Right cardiac atrium (tissue), 5 donors: ENCODE measurements around the gene LMAN1. TPM values are rescaled to one million over a fixed set of nuclear protein-coding genes. Genes with fewer than 3 reads are reported as not detected.

Experiments
- ATAC-seq, 2 donors: fragments of 200-7000 bp; cut with Tn5 transposase; one replicate each; pipeline versions ENCODE4 v1.8.0 to v1.9.1; 2020; ENCODE audit warnings: moderate library complexity in 2 of 2, mild to moderate bottlenecking in 1 of 2
- DNase-seq, 3 donors: peaks; one replicate each; pipeline ENCODE4 v3.0.0-alpha.2; 2020
- H3K27ac ChIP-seq: one replicate; pipeline ENCODE4 v1.5.1; 2013; ENCODE audit warnings: mild to moderate bottlenecking, low read length, control low read depth, moderate library complexity
- H3K27me3 ChIP-seq: one replicate; pipeline ENCODE4 v1.6.1; 2013; ENCODE audit not compliant: control insufficient read depth, insufficient read depth
- H3K4me1 ChIP-seq: one replicate; pipeline ENCODE4 v1.6.1; 2013; ENCODE audit warnings: low read length; ENCODE audit not compliant: control insufficient read depth, insufficient read depth
- H3K4me3 ChIP-seq: one replicate; pipeline ENCODE4 v1.5.1; 2013; ENCODE audit warnings: low read length, control low read depth
- H3K9me3 ChIP-seq: one replicate; pipeline ENCODE4 v1.6.1; 2013; ENCODE audit warnings: low read length; ENCODE audit not compliant: control insufficient read depth
- WGBS: extraction: QIAGEN DNeasy Blood & Tissue Kit; methylation state at CpG from one replicate; pipeline ENCODE4 v1.1.7; 2013; 5-methylcytosine and 5-hydroxymethylcytosine counted together
- intact Hi-C, 4 donors: fragments of 100-400 bp; cut with DNase I; formaldehyde crosslinking; loops; one replicate each; pipeline versions ENCODE4 v1.11.0 to v1.14.0; 2022 to 2023
- polyA plus RNA-seq: library from polyadenylated mRNA; stranded (reverse); fragments of 200-250 nt; gene quantifications from one replicate; pipeline ENCODE4 v1.2.3, GENCODE V29; 2013
- total RNA-seq, 4 donors: library from RNA; stranded (reverse); fragmentation: NEBNext Ultra II Directional; extraction: Animal tissue kit (Norgen Biotek cat#: 25700); gene quantifications; one replicate each; pipeline ENCODE4 v1.2.1, GENCODE V29; 2021
- donor health status: healthy with polysubstance abuse.
- donor health status: DM: no; HTN: yes; CAD: no.
- donor health status: DM: no; HTN: no; CAD: no.
- donor health status: DM: no; HTN: yes; CAD: no; lungs with severe emphysema.
- donor health status: DM: yes; HTN: yes; CAD: no.

Gene LMAN1
- total and polyA plus RNA-seq, 5 donors, result 24.4 to 71.1 (median 60.7) TPM

GRCh38 chr18:59303006-59303405 is 56.1 kb downstream of the LMAN1 start:
- ATAC-seq (no peak), DNase-seq (no peak)
- no peak overlapping the region for H3K4me3 ChIP-seq
- no peaks in the 10 kb centered on the region for H3K4me1 ChIP-seq
- 85% methylated on average over 2 of the region's 2 CpGs for WGBS
- H3K27me3 ChIP-seq, result no peaks in the 10 kb centered on the region
- no peaks in the 10 kb centered on the region for H3K9me3 ChIP-seq
- H3K27ac ChIP-seq, result no peak overlapping the region
- intact Hi-C loops, result no loop called here

- Histone ChIP-seq H3K4me1 (no peaks in the 10 kb centered on the region), H3K27me3 (no peaks in the 10 kb centered on the region), H3K4me3 (no peak overlapping the region), H3K27ac (no peak overlapping the region), H3K9me3 (no peaks in the 10 kb centered on the region)
- WGBS, result 58% methylated on average over 4 of the region's 4 CpGs
- DNase-seq (no peak), ATAC-seq (no peak)
- intact Hi-C loops, result no loop called here
Observed at GRCh38 chr18:59301929-59302328, 57.1 kb downstream of the LMAN1 start.

GRCh38 chr18:59300676-59301285 is 58.3 kb downstream of the LMAN1 start:
- ATAC-seq (no peak), DNase-seq (no peak)
- Histone ChIP-seq H3K9me3 (no peaks in the 10 kb centered on the region), H3K4me1 (no peaks in the 10 kb centered on the region), H3K27ac (no peak overlapping the region), H3K4me3 (no peak overlapping the region), H3K27me3 (no peaks in the 10 kb centered on the region)
- WGBS, result 64% methylated on average over 3 of the region's 3 CpGs
- intact Hi-C loops, result no loop called here

- 70% methylated on average over 8 of the region's 8 CpGs for WGBS
- no peak overlapping the region for H3K4me3 ChIP-seq
- DNase-seq, result no peak
- H3K27ac ChIP-seq, result no peak overlapping the region
- intact Hi-C loops, result no loop called here
- ATAC-seq, result no peak
- H3K4me1 ChIP-seq, result no peaks in the 10 kb centered on the region
- no peaks in the 10 kb centered on the region for H3K9me3 ChIP-seq
- H3K27me3 ChIP-seq, result no peaks in the 10 kb centered on the region
Observed at GRCh38 chr18:59298871-59299270, 60.2 kb downstream of the LMAN1 start.

GRCh38 chr18:59293317-59293716 is 65.7 kb downstream of the LMAN1 start:
- intact Hi-C loops, result no loop called here
- no peak overlapping the region for H3K4me3 ChIP-seq
- no peak for DNase-seq

GRCh38 chr18:59286341-59286740 is 72.7 kb downstream of the LMAN1 start:
- 73% methylated on average over 6 of the region's 6 CpGs for WGBS
- Histone ChIP-seq H3K4me3 (no peak overlapping the region), H3K27me3 (peaks cover 12% of the 10 kb centered on the region), H3K27ac (no peak overlapping the region), H3K4me1 (no peaks in the 10 kb centered on the region), H3K9me3 (no peaks in the 10 kb centered on the region)
- DNase-seq (no peak), ATAC-seq (no peak)
- intact Hi-C loops, result no loop called here

More at GRCh38 chr18:59293317-59293716, 65.7 kb downstream of the LMAN1 start:
- H3K27ac ChIP-seq, result no peak overlapping the region
- no peaks in the 10 kb centered on the region for H3K4me1 ChIP-seq
- no peak for ATAC-seq
- no peaks in the 10 kb centered on the region for H3K27me3 ChIP-seq
- no peaks in the 10 kb centered on the region for H3K9me3 ChIP-seq

GRCh38 chr18:59282341-59282740 is 76.7 kb downstream of the LMAN1 start:
- Histone ChIP-seq H3K9me3 (no peaks in the 10 kb centered on the region), H3K27ac (no peak overlapping the region), H3K4me1 (no peaks in the 10 kb centered on the region), H3K4me3 (no peak overlapping the region), H3K27me3 (peaks cover 12% of the 10 kb centered on the region)
- DNase-seq, result no peak
- ATAC-seq, result no peak
- 83% methylated on average over 11 of the region's 11 CpGs for WGBS
- intact Hi-C loops, result no loop called here

GRCh38 chr18:59279722-59280121 is 79.3 kb downstream of the LMAN1 start:
- intact Hi-C loops, result no loop called here
- no peaks in the 10 kb centered on the region for H3K9me3 ChIP-seq
- ATAC-seq, result no peak
- 55% methylated on average over 1 of the region's 1 CpG for WGBS
- no peak overlapping the region for H3K4me3 ChIP-seq
- DNase-seq, result no peak
- no peaks in the 10 kb centered on the region for H3K4me1 ChIP-seq
- peaks cover 8% of the 10 kb centered on the region for H3K27me3 ChIP-seq
- no peak overlapping the region for H3K27ac ChIP-seq

- peaks cover 8% of the 10 kb centered on the region for H3K27me3 ChIP-seq
- intact Hi-C loops, result no loop called here
- ATAC-seq, result no peak
Observed at GRCh38 chr18:59279193-59279592, 79.9 kb downstream of the LMAN1 start.

GRCh38 chr18:59278793-59279192 is 80.3 kb downstream of the LMAN1 start:
- H3K4me1 ChIP-seq, result no peaks in the 10 kb centered on the region
- H3K27ac ChIP-seq, result no peak overlapping the region
- WGBS, result 72% methylated on average over 5 of the region's 5 CpGs
- intact Hi-C loops, result no loop called here
- H3K4me3 ChIP-seq, result no peak overlapping the region
- no peaks in the 10 kb centered on the region for H3K9me3 ChIP-seq
- ATAC-seq, result no peak
- peaks cover 8% of the 10 kb centered on the region for H3K27me3 ChIP-seq
- no peak for DNase-seq

More at GRCh38 chr18:59279193-59279592, 79.9 kb downstream of the LMAN1 start:
- H3K4me3 ChIP-seq, result no peak overlapping the region
- no peaks in the 10 kb centered on the region for H3K4me1 ChIP-seq
- 60% methylated on average over 3 of the region's 3 CpGs for WGBS
- H3K9me3 ChIP-seq, result no peaks in the 10 kb centered on the region
- no peak for DNase-seq
- no peak overlapping the region for H3K27ac ChIP-seq
